ENCODE data around the gene ARHGAP15.

DNA sequence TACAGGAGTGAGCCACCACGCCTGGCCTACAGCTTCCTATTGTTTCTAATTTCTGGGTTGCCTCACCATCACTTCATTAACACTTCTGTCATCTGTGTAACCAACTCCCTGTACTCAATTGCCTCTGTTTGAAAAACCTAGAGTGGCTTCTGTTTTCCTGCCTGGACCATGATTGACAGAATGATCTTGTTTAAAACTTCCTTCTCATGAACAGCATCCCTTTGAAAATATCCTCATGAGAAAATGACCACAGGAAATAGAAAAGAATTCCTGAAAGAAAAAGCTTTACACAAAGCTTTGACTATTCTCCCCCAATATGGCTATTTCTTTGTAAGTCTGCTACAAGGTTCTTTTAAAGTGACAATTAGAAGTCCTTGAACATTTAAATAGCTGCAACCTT, 672.3 kb downstream of the ARHGAP15 start:
- TF ChIP-seq, protein P1, sequence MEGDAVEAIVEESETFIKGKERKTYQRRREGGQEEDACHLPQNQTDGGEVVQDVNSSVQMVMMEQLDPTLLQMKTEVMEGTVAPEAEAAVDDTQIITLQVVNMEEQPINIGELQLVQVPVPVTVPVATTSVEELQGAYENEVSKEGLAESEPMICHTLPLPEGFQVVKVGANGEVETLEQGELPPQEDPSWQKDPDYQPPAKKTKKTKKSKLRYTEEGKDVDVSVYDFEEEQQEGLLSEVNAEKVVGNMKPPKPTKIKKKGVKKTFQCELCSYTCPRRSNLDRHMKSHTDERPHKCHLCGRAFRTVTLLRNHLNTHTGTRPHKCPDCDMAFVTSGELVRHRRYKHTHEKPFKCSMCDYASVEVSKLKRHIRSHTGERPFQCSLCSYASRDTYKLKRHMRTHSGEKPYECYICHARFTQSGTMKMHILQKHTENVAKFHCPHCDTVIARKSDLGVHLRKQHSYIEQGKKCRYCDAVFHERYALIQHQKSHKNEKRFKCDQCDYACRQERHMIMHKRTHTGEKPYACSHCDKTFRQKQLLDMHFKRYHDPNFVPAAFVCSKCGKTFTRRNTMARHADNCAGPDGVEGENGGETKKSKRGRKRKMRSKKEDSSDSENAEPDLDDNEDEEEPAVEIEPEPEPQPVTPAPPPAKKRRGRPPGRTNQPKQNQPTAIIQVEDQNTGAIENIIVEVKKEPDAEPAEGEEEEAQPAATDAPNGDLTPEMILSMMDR (IDR thresholded peaks at IDR 0.05; ENCODE audit: poor library complexity, severe bottlenecking): no peak
- TF ChIP-seq MXI1 (conservative IDR thresholded peaks at IDR 0.05; ENCODE audit: poor library complexity, severe bottlenecking): no peak
- no peak for TF ChIP-seq TAF1 (IDR thresholded peaks at IDR 0.05; ENCODE audit: low read depth)
- TF ChIP-seq EP300 (conservative IDR thresholded peaks at IDR 0.05; ENCODE audit: poor library complexity, severe bottlenecking): no peak
- no peak for TF ChIP-seq SMC3 (conservative IDR thresholded peaks at IDR 0.05; ENCODE audit: poor library complexity)
- TF ChIP-seq EZH2 (IDR thresholded peaks at IDR 0.05; ENCODE audit: borderline replicate concordance, insufficient read depth, low read length, poor library complexity, severe bottlenecking): no peak
- TF ChIP-seq POLR2AphosphoS5 (IDR thresholded peaks at IDR 0.05): no peak
- TF ChIP-seq RAD21 (conservative IDR thresholded peaks at IDR 0.05): no peak
- TF ChIP-seq, protein P2, sequence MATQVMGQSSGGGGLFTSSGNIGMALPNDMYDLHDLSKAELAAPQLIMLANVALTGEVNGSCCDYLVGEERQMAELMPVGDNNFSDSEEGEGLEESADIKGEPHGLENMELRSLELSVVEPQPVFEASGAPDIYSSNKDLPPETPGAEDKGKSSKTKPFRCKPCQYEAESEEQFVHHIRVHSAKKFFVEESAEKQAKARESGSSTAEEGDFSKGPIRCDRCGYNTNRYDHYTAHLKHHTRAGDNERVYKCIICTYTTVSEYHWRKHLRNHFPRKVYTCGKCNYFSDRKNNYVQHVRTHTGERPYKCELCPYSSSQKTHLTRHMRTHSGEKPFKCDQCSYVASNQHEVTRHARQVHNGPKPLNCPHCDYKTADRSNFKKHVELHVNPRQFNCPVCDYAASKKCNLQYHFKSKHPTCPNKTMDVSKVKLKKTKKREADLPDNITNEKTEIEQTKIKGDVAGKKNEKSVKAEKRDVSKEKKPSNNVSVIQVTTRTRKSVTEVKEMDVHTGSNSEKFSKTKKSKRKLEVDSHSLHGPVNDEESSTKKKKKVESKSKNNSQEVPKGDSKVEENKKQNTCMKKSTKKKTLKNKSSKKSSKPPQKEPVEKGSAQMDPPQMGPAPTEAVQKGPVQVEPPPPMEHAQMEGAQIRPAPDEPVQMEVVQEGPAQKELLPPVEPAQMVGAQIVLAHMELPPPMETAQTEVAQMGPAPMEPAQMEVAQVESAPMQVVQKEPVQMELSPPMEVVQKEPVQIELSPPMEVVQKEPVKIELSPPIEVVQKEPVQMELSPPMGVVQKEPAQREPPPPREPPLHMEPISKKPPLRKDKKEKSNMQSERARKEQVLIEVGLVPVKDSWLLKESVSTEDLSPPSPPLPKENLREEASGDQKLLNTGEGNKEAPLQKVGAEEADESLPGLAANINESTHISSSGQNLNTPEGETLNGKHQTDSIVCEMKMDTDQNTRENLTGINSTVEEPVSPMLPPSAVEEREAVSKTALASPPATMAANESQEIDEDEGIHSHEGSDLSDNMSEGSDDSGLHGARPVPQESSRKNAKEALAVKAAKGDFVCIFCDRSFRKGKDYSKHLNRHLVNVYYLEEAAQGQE (IDR thresholded peaks at IDR 0.05; ENCODE audit: borderline replicate concordance): no peak
